ENCODE data around the gene CRACR2A.

CRACR2A gene

GRCh38 chr12:3658327-3659163 lies 94.4 kb downstream of the CRACR2A start:
- Mint-ChIP-seq H3K4me3 (no peak overlapping the region), H3K4me1 (peaks cover 18% of the 10 kb centered on the region), H3K27ac (no peak overlapping the region), H3K36me3 (ENCODE audit: low read depth) (no peaks in the 10 kb centered on the region), H3K9me3 (no peaks in the 10 kb centered on the region), H3K27me3 (ENCODE audit: low read depth) (peaks cover 7% of the 10 kb centered on the region)
- peak; percentile 24 to 47 (median 25) for TF ChIP-seq CTCF (IDR thresholded peaks at IDR 0.05; ENCODE audit: unreplicated experiment in 3 of 3)

GRCh38 chr12:3656946-3657622 lies 95.8 kb downstream of the CRACR2A start:
- peaks cover 25% of the 10 kb centered on the region for H3K4me1 Mint-ChIP-seq
- H3K27ac Mint-ChIP-seq = no peak overlapping the region
- no peaks in the 10 kb centered on the region for H3K9me3 Mint-ChIP-seq
- H3K36me3 Mint-ChIP-seq (ENCODE audit: low read depth) = no peaks in the 10 kb centered on the region
- H3K4me3 Mint-ChIP-seq = no peak overlapping the region
- TF ChIP-seq CTCF (IDR thresholded peaks at IDR 0.05; ENCODE audit: unreplicated experiment in 3 of 3) = no peak
- peaks cover 7% of the 10 kb centered on the region for H3K27me3 Mint-ChIP-seq (ENCODE audit: low read depth)

GRCh38 chr12:3655328-3655900 lies 97.5 kb downstream of the CRACR2A start:
- Mint-ChIP-seq H3K4me1 (peaks cover 32% of the 10 kb centered on the region), H3K27me3 (ENCODE audit: low read depth) (peaks cover 10% of the 10 kb centered on the region), H3K4me3 (no peak overlapping the region), H3K36me3 (ENCODE audit: low read depth) (no peaks in the 10 kb centered on the region), H3K9me3 (no peaks in the 10 kb centered on the region), H3K27ac (peak overlapping the region; percentile 24 to 70 (median 42))
- peak in 1 of 3 experiments; percentile 19 for TF ChIP-seq CTCF (IDR thresholded peaks at IDR 0.05; ENCODE audit: unreplicated experiment in 3 of 3)

- Mint-ChIP-seq H3K4me3 (no peak overlapping the region), H3K36me3 (ENCODE audit: low read depth) (no peaks in the 10 kb centered on the region), H3K9me3 (no peaks in the 10 kb centered on the region), H3K4me1 (peaks cover 32% of the 10 kb centered on the region), H3K27ac (peak overlapping the region in 1 of 3 experiments; percentile 14), H3K27me3 (ENCODE audit: low read depth) (peaks cover 7% of the 10 kb centered on the region)
- TF ChIP-seq CTCF (IDR thresholded peaks at IDR 0.05; ENCODE audit: unreplicated experiment in 3 of 3) = no peak
Measured at GRCh38 chr12:3651585-3652424, 101.1 kb downstream of the CRACR2A start.

GRCh38 chr12:3647504-3647903 lies 105.4 kb downstream of the CRACR2A start:
- Mint-ChIP-seq H3K4me3 (no peak overlapping the region), H3K9me3 (no peaks in the 10 kb centered on the region), H3K27ac (no peak overlapping the region), H3K27me3 (ENCODE audit: low read depth) (peaks cover 7% of the 10 kb centered on the region), H3K36me3 (ENCODE audit: low read depth) (no peaks in the 10 kb centered on the region), H3K4me1 (peaks cover 12% of the 10 kb centered on the region)
- TF ChIP-seq CTCF (IDR thresholded peaks at IDR 0.05; ENCODE audit: unreplicated experiment in 3 of 3) = no peak
